Amniotic stem cell (primary cell): Measurements from ENCODE around the gene NTRK3.
"Not testable (repeated sequence)": the region's sequence is repeated elsewhere in the genome, so short reads cannot be mapped to it uniquely, and the experiment has no call there.

Source experiments
- DNase-seq: peaks from one replicate; lab custom pipeline; 2025; lab: John Stamatoyannopoulos, UW

NTRK3 gene

DNA sequence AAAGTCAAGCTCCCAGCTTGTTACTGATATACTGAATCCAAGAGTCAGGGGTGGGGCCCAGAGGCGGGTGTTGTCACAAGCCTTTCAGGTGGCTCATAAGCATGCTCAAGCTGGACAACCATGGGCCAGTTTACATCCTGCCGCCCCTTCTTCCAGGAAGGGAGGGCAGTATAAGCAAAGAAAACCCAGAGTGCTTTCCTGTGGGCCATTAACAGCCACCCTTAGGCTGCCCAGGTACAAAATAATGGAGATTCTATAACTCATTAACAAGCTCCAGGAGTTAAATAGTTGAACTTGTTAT is 183.2 kb downstream of the NTRK3 start:
- no peak for DNase-seq

GRCh38 chr15:88072598-88073390 is 183.7 kb downstream of the NTRK3 start:
- DNase-seq: no peak

DNA sequence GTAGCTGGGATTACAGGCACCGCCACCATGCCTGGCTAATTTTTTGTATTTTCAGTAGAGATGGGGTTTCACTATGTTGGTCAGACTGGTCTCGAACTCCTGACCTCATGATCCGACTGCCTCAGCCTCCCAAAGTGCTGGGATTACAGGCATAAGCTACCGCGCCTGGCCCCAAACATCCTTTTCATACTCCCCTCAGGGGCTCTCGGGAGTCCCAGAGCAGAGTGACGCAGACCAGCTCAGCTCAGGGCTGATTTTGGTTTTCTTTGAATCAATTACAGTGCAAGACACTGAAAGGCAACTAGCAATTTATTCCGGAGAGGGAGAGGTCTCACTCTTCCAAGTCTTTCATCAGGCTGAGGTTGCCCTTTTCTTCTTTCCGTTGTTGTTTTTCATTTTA is 184.4 kb downstream of the NTRK3 start:
- DNase-seq: not testable (repeated sequence)

- no peak for DNase-seq
Observed at GRCh38 chr15:88071141-88071540, 185.4 kb downstream of the NTRK3 start.

GRCh38 chr15:88069561-88069960 is 187.0 kb downstream of the NTRK3 start:
- no peak for DNase-seq

GRCh38 chr15:88067331-88067685 is 189.2 kb downstream of the NTRK3 start:
- DNase-seq: no peak

- no peak for DNase-seq
Observed at GRCh38 chr15:88066636-88067330, 189.8 kb downstream of the NTRK3 start.

GRCh38 chr15:88061452-88061851 is 195.1 kb downstream of the NTRK3 start:
- no peak for DNase-seq

GRCh38 chr15:88060383-88060782 is 196.2 kb downstream of the NTRK3 start:
- DNase-seq: no peak

- no peak for DNase-seq
Observed at GRCh38 chr15:88057836-88058235, 198.7 kb downstream of the NTRK3 start.

- no peak for DNase-seq
Observed at GRCh38 chr15:88049506-88049905, 207.0 kb downstream of the NTRK3 start.

GRCh38 chr15:88048755-88049154 is 207.8 kb downstream of the NTRK3 start:
- no peak for DNase-seq

- no peak for DNase-seq
Observed at GRCh38 chr15:88048237-88048636, 208.3 kb downstream of the NTRK3 start.

- no peak for DNase-seq
Observed at GRCh38 chr15:88046576-88047129, 209.9 kb downstream of the NTRK3 start.

- no peak for DNase-seq
Observed at GRCh38 chr15:88043396-88043795, 213.1 kb downstream of the NTRK3 start.

GRCh38 chr15:88042047-88042446 is 214.5 kb downstream of the NTRK3 start:
- DNase-seq: no peak

DNA sequence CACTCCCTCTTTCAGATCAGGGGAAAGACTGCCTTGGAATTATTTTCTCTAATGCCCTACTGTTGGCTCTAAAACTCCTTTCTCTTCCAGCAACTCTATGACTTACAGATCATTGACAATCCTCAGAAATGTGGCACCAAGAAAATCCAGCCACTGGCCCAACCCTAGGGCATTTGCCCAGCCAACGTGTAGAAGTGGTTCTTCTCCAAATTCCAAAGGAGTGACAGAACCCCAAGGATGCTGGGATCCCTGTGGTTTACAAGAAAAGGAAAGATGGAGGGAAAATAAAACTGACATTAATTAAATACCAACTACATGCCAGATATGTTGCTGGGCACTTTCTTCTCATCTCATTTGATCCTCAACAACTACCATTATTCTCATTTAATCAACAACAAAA is 216.0 kb downstream of the NTRK3 start:
- DNase-seq: no peak

DNA sequence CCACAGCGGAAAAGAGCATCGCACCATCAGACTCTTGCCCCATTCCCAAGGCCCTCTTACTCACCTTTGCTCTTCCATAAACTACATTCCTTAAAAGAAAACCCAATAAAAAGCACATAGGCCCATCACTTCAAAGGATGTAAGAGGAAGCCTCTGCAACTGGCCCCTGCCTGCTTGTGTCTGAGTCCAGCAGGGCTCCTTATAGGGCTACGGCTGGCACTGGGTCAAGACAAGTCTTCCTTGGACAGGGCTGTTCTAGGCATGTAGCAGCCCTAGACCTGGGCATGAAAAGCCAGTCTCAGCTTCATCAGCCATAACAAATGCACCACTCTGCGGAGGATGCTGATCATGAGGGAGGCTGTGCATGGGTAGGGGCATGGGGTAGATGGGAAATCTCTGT is 218.3 kb downstream of the NTRK3 start:
- no peak for DNase-seq

DNA sequence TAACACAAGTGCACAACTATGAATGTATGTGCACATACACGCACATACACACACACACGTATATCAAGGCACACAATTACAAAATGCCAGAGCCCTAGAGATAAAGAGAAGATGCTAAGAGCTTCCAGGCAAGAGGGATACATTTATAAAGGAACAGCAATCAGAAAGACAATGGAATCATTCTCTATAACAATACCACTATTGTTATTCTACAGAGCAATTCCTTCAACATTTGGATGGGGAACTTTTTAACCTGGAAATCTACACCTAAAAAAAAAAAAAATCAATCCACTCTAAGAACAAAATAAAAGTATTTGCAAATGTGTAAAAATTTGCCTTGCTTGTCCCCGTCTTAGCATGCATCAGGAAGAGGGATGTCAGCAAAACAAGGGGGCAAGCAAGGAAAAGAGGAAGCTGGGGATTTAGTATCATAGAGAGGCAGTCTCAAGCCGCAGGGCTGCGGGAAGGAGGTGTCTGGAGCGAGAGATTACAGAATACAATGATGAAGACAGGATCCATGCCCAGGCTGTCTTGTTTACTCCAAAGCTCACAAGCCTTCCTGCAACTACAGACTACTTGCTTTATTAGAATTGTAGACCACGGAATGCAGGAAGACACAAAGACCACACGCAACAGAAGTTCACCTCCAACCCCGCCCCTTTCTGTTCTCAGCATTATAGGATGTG is 220.2 kb downstream of the NTRK3 start:
- DNase-seq: no peak

DNA sequence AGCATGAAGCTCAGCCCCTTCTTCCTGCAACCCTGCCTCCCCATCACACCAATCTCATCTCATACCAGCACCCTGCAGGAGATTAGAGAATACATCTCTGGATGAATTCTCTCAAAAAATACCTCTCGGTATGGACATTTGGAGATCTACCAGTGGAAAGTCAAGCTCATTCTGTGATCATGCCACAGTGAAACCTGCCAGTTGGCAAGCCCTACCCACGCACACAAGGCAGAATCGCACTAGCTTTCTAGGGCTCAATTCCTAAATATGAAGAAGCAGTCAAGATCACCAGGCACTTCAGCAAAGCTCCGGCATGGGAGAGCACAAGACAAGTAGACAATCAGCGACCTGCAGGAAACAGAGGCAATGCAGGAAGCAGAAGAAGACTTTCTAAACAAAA is 221.2 kb downstream of the NTRK3 start:
- DNase-seq: no peak

GRCh38 chr15:88033421-88033820 is 223.1 kb downstream of the NTRK3 start:
- not testable (repeated sequence) for DNase-seq

- DNase-seq: no peak
Observed at GRCh38 chr15:88032787-88033186, 223.8 kb downstream of the NTRK3 start.

GRCh38 chr15:88031461-88031860 is 225.1 kb downstream of the NTRK3 start:
- no peak for DNase-seq
